SK-N-SH (cell line): ENCODE data around the gene C12orf75. TPM values are rescaled to one million over a fixed set of nuclear protein-coding genes. Genes with fewer than 3 reads are reported as not detected.

Source experiments
- CTCF ChIA-PET: fragments of 300-600, 350-600 bp; formaldehyde crosslinking; extraction: SDS; loops from one replicate; lab custom pipeline; 2021; lab: Yijun Ruan, JAX
- POLR2A ChIA-PET: fragments of 350-600 bp; sonication (Branson Sonifier 250); formaldehyde crosslinking; extraction: SDS; loops from one replicate; lab custom pipeline; 2020; ENCODE audit warnings: antibody characterized with exemption, inconsistent platforms; lab: Yijun Ruan, JAX
- DNase-seq: peaks from one replicate; pipeline ENCODE4 v3.0.0; 2012
- H2AFZ ChIP-seq: fragments of 200-600 bp; sonication (generic); 2 replicates; pipeline ENCODE4 v1.8.1; 2016; ENCODE audit warnings: antibody characterized with exemption, mild to moderate bottlenecking, low read depth
- H3F3A ChIP-seq: fragments of 200-600 bp; sonication (generic); replicated peaks from 2 replicates; pipeline ENCODE3; 2016; ENCODE audit warnings: antibody characterized with exemption, mild to moderate bottlenecking; ENCODE audit not compliant: insufficient read depth
- H3K27ac ChIP-seq, 2 experiments: fragments of 200-500 bp in 1 of 2; fragments of 200-600 bp in 1 of 2; sonication (Bioruptor generic) in 1 of 2; sonication (generic), shearing (Covaris generic) in 1 of 2; 2 replicates each; pipeline versions ENCODE4 v1.5.1 to v1.6.1; 2014 to 2016; ENCODE audit warnings: low read depth in 2 of 2, inconsistent platforms in 1 of 2, low read length in 1 of 2, mild to moderate bottlenecking in 1 of 2, mixed read lengths in 1 of 2
- H3K27me3 ChIP-seq: fragments of 200-600 bp; sonication (generic), shearing (Covaris generic); 2 replicates; pipeline ENCODE4 v1.6.1; 2016; ENCODE audit warnings: mixed run types; ENCODE audit not compliant: insufficient read depth
- H3K36me3 ChIP-seq, 2 experiments: fragments of 200-500 bp in 1 of 2; fragments of 200-600 bp in 1 of 2; sonication (Bioruptor generic) in 1 of 2; sonication (generic) in 1 of 2; replicated peaks in 1 of 2; 2 replicates each; pipeline versions ENCODE3 to v1.5.1; 2014 to 2016; ENCODE audit warnings: low read length in 1 of 2, mild to moderate bottlenecking in 1 of 2; ENCODE audit not compliant: insufficient read depth in 2 of 2, control insufficient read depth in 1 of 2
- H3K4me1 ChIP-seq, 2 experiments: fragments of 200-500 bp in 1 of 2; fragments of 200-600 bp in 1 of 2; sonication (Bioruptor generic) in 1 of 2; sonication (generic), shearing (Covaris generic) in 1 of 2; 2 replicates each; pipeline versions ENCODE4 v1.5.1 to v1.6.1; 2014 to 2016; ENCODE audit warnings: low read depth in 1 of 2, low read length in 1 of 2, mixed run types in 1 of 2; ENCODE audit not compliant: insufficient read depth in 2 of 2, control insufficient read depth in 1 of 2
- H3K4me2 ChIP-seq: fragments of 200-600 bp; sonication (generic), shearing (Covaris generic); 2 replicates; pipeline ENCODE4 v1.6.1; 2017; ENCODE audit warnings: mixed run types
- H3K4me3 ChIP-seq, 2 experiments: fragments of 200-500 bp in 1 of 2; fragments of 200-600 bp in 1 of 2; sonication (Bioruptor generic) in 1 of 2; sonication (generic), shearing (Covaris generic) in 1 of 2; 2 replicates each; pipeline versions ENCODE4 v1.5.1 to v1.8.1; 2014 to 2016; ENCODE audit warnings: low read depth in 2 of 2, inconsistent platforms in 1 of 2, low read length in 1 of 2, mild to moderate bottlenecking in 1 of 2, mixed read lengths in 1 of 2, moderate library complexity in 1 of 2
- H3K79me2 ChIP-seq: fragments of 200-600 bp; sonication (generic); 2 replicates; pipeline ENCODE4 v1.8.1; 2017; ENCODE audit warnings: mild to moderate bottlenecking; ENCODE audit not compliant: insufficient read depth
- H3K9ac ChIP-seq: fragments of 200-600 bp; sonication (generic); 2 replicates; pipeline ENCODE4 v1.6.1; 2017; ENCODE audit warnings: mixed run types
- H3K9me2 ChIP-seq: fragments of 200-600 bp; sonication (generic); 2 replicates; pipeline ENCODE4 v1.6.1; 2017; ENCODE audit warnings: mixed run types
- H3K9me3 ChIP-seq: fragments of 200-600 bp; sonication (generic); 2 replicates; pipeline ENCODE4 v1.6.1; 2017; ENCODE audit warnings: mixed run types, mild to moderate bottlenecking, moderate library complexity
- H4K20me1 ChIP-seq: fragments of 200-600 bp; sonication (generic); 2 replicates; pipeline ENCODE4 v1.6.1; 2017; ENCODE audit warnings: mild to moderate bottlenecking, mixed run types; ENCODE audit not compliant: insufficient read depth
- FOXJ3 ChIP-seq: sonication (generic); formaldehyde crosslinking; IDR thresholded peaks from 2 replicates; pipeline ENCODE4 v1.5.1; 2020; ENCODE audit warnings: mild to moderate bottlenecking, missing genetic modification reagents
- GABPA ChIP-seq: IDR thresholded peaks from 2 replicates; pipeline ENCODE4 v1.4.0; 2012; ENCODE audit warnings: low read depth, mild to moderate bottlenecking
- JUND ChIP-seq: IDR thresholded peaks from 2 replicates; pipeline ENCODE4 v1.4.0; 2012
- MEF2A ChIP-seq: IDR thresholded peaks from 2 replicates; pipeline ENCODE4 v1.4.0; 2012; ENCODE audit warnings: low read depth, borderline replicate concordance
- MXI1 ChIP-seq: IDR thresholded peaks from 2 replicates; pipeline ENCODE4 v1.6.1; 2012; ENCODE audit warnings: mild to moderate bottlenecking, low read depth, low read length, improper control_type of control experiment
- NFIC ChIP-seq: IDR thresholded peaks from 2 replicates; pipeline ENCODE4 v1.4.0; 2012; ENCODE audit warnings: borderline replicate concordance
- RAD21 ChIP-seq: IDR thresholded peaks from 2 replicates; pipeline ENCODE4 v1.6.1; 2012; ENCODE audit warnings: mild to moderate bottlenecking, low read length
- RCOR1 ChIP-seq: fragments of 150-350 bp; IDR thresholded peaks from 2 replicates; pipeline ENCODE4 v1.6.1; 2017; ENCODE audit warnings: antibody characterized with exemption, low read length
- RXRA ChIP-seq: IDR thresholded peaks from 2 replicates; pipeline ENCODE4 v1.4.0; 2012; ENCODE audit warnings: low read depth, mild to moderate bottlenecking, borderline replicate concordance
- SIN3A ChIP-seq: IDR thresholded peaks from 2 replicates; pipeline ENCODE4 v1.6.1; 2012; ENCODE audit warnings: low read depth, mild to moderate bottlenecking, low read length, moderate library complexity, borderline replicate concordance
- SMC3 ChIP-seq: IDR thresholded peaks from 2 replicates; pipeline ENCODE4 v1.6.1; 2012; ENCODE audit warnings: low read depth, low read length, improper control_type of control experiment
- TCF12 ChIP-seq: IDR thresholded peaks from 2 replicates; pipeline ENCODE4 v1.4.0; 2012
- TEAD4 ChIP-seq: IDR thresholded peaks from 2 replicates; pipeline ENCODE4 v1.4.0; 2012; ENCODE audit warnings: mild to moderate bottlenecking, borderline replicate concordance; ENCODE audit not compliant: insufficient read depth
- WGBS: methylation state at CpG from one replicate; pipeline ENCODE4 v1.1.6; 2017; ENCODE audit warnings: low lambda C conversion rate; 5-methylcytosine and 5-hydroxymethylcytosine counted together
- polyA plus RNA-seq, 3 experiments: library from polyadenylated mRNA; depleted of rRNA; stranded (reverse); fragments of >200 nt; gene quantifications; 2 replicates each; pipeline ENCODE4 v1.2.3, GENCODE V29; 2012
- TF ChIP-seq, protein P1 (sequence below): IDR thresholded peaks from 2 replicates; pipeline ENCODE4 v1.4.0; 2012; ENCODE audit warnings: low read depth
- TF ChIP-seq, protein P2 (sequence below): fragments of 150-350 bp; IDR thresholded peaks from 2 replicates; pipeline ENCODE4 v1.6.1; 2017; ENCODE audit warnings: antibody characterized with exemption, low read length, low read depth, borderline replicate concordance

C12orf75 gene
- polyA plus RNA-seq, 1 of the 3 experiments (the other 2 are of a cell fraction): 221 TPM

DNA sequence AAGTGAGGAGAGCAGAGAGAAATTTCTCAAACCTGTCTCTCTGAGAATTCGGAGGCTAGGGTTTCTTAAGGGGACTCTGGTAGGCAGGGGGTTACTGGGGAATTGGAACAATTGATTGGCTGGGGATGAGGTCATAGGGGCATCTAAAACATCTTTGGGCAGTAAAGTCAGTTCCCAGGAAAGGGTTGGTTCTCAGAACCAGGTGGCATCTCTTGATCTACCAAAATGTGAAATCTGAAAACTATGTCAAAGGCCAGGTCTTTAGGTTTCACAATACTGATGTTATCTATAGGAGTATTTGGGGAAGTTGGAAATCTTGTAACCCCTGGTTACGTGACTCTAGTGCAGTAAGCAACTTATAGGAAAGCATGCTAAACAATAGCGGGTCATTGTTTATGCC lies 6.9 kb downstream of the C12orf75 start:
- ChIA-PET CTCF (interaction anchor here (2.0 kb wide), 1 partner anchor 41 kb away, joined by 4 read pairs; no protein-coding TSS in a partner anchor), POLR2A (no interaction called here)
- Histone ChIP-seq H3K4me3 (no peak overlapping the region), H3K4me2 (no peak overlapping the region), H3K79me2 (peaks cover 100% of the 10 kb centered on the region), H3K36me3 (peaks cover 0 to 72% of the 10 kb centered on the region in 2 experiments), H4K20me1 (peaks cover 76% of the 10 kb centered on the region), H3K4me1 (peaks cover 0 to 20% of the 10 kb centered on the region in 2 experiments; a peak in 3 of 4 replicates), H3K9me3 (no peaks in the 10 kb centered on the region), H3K9me2 (no peaks in the 10 kb centered on the region), H3K27ac (peak overlapping the region in 1 of 2 experiments; percentile 20; a peak in 2 of 4 replicates), H3F3A (peaks cover 33% of the 10 kb centered on the region), H2AFZ (no peak overlapping the region), H3K9ac (no peak overlapping the region), H3K27me3 (no peaks in the 10 kb centered on the region)
- no peak for DNase-seq
- WGBS: 97% methylated on average over 3 of the region's 3 CpGs
- no peak for TF ChIP-seq RXRA
- TF ChIP-seq, protein P1, sequence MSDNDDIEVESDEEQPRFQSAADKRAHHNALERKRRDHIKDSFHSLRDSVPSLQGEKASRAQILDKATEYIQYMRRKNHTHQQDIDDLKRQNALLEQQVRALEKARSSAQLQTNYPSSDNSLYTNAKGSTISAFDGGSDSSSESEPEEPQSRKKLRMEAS: no peak
- TF ChIP-seq SIN3A: no peak
- TF ChIP-seq NFIC: no peak
- no peak for TF ChIP-seq MXI1
- TF ChIP-seq TCF12: no peak
- no peak for TF ChIP-seq RCOR1

DNA sequence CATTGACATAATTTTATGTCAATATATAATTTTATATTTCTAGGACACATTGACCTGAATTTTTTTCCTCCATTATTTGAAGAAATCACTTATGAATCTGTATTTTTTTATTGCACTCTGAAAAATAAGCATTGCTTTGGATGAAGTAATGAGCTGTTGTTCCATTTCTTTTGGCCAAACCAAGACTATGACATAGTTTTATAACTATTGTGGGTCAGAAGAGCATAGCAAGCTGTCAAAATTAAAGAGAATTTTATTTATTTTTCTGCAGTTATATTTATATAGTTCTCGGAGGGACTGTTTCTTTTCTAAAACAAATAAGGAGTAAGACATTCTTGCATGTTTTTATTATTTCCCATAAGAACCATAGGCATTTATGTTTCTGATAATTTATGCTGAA lies 8.5 kb downstream of the C12orf75 start:
- Histone ChIP-seq H3K27me3 (no peaks in the 10 kb centered on the region), H3K79me2 (peaks cover 100% of the 10 kb centered on the region), H3K4me1 (peaks cover 0 to 20% of the 10 kb centered on the region in 2 experiments; a peak in 3 of 4 replicates)
- TF ChIP-seq TCF12 (no peak), SMC3 (no peak), FOXJ3 (no peak), JUND (no peak), RXRA (no peak), MEF2A (no peak), RAD21 (no peak), TEAD4 (no peak), RCOR1 (no peak), GABPA (no peak)
- TF ChIP-seq, protein P1: no peak
- TF ChIP-seq, protein P2, sequence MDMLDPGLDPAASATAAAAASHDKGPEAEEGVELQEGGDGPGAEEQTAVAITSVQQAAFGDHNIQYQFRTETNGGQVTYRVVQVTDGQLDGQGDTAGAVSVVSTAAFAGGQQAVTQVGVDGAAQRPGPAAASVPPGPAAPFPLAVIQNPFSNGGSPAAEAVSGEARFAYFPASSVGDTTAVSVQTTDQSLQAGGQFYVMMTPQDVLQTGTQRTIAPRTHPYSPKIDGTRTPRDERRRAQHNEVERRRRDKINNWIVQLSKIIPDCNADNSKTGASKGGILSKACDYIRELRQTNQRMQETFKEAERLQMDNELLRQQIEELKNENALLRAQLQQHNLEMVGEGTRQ: no peak
- TF ChIP-seq, all 33 proteins: peak for 0
- H3K9me2 ChIP-seq: no peaks in the 10 kb centered on the region
- ChIA-PET POLR2A (no interaction called here), CTCF (interaction anchor here (1.1 kb wide), 1 partner anchor 18 kb away, joined by 3 read pairs; no protein-coding TSS in a partner anchor)
- H3K9ac ChIP-seq: no peak overlapping the region
- 89% methylated on average over 1 of the region's 1 CpG for WGBS
- peaks cover 0 to 77% of the 10 kb centered on the region in 2 experiments for H3K36me3 ChIP-seq
- H2AFZ ChIP-seq: no peak overlapping the region
- no peak overlapping the region for H3K4me3 ChIP-seq
- H4K20me1 ChIP-seq: peaks cover 88% of the 10 kb centered on the region
- no peak for DNase-seq
- H3K4me2 ChIP-seq: no peak overlapping the region
- peaks cover 25% of the 10 kb centered on the region for H3F3A ChIP-seq
- no peak overlapping the region for H3K27ac ChIP-seq
- no peaks in the 10 kb centered on the region for H3K9me3 ChIP-seq
